Activated naive CD8-positive, alpha-beta T cell treated with anti-CD3 and anti-CD28 coated beads, Interleukin-2, amount 50 U/mL, for 16 hours (primary cell): ENCODE measurements around the gene PLPP1.
"Not testable (repeated sequence)": the region's sequence is repeated elsewhere in the genome, so short reads cannot be mapped to it uniquely, and the experiment has no call there.

Source experiments
- DNase-seq: peaks from one replicate; pipeline ENCODE4 v3.0.0-alpha.2; 2020; ENCODE audit warnings: low read depth, low spot score

The PLPP1 gene

GRCh38 chr5:55505711-55506110 is 29.1 kb downstream of the PLPP1 start:
- not testable (repeated sequence) for DNase-seq

DNA sequence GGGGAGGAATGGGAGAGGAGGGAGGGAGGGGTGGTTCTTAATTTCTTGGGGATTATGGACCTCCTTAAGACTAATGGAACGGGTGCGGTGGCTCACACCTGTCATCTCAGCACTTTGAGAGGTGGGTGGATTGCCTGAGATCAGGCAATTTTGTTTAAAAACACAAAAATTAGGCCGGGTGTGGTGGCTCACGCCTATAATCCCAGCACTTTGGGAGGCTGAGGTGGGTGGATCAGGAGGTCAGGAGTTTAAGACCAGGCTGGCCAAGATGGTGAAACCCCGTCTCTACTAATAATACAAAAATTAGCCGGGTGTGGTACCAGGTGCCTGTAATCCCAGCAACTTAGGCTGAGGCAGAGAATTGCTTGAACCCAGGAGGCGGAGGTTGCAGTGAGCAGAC is 30.8 kb downstream of the PLPP1 start:
- not testable (repeated sequence) for DNase-seq

DNA sequence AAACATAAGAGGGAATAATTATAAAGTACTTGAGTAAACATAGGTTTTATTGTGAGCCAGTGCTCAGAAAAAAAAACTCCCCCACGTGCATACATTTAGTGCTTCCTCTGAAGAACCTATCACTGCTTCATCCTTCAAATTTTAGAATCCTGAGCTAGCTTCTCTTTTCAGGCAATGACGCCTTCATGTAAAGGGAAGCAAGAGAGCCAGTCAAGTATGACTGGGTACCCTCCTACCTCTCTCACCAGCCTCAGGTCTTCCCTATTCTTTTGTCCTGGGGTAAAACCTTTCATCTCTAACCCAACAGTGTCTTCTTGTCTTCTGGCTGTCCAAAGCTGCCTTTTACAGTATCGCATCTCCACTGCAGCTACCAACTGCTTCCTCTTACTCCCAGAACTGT is 32.0 kb downstream of the PLPP1 start:
- DNase-seq = no peak

GRCh38 chr5:55498457-55498856 is 36.3 kb downstream of the PLPP1 start:
- no peak for DNase-seq

DNA sequence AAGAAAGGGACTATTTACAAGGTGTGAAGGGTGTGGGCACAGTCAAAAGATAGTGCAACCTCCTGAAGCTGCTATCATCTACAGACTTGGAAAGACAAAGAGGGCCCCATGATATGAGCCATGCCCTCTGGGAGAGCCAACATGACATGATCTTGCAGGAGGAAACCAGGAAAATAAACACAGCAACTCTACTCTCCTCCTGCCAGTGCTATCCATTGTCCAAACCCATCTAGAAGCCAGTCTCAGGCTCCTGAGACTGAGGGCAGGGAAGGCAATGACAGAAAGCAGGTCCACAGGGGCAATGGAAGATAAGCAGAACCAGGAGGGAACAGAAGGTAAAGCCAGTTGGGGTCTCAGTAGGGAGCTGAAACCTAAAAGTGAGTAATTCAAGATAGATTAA is 37.1 kb downstream of the PLPP1 start:
- DNase-seq = no peak

DNA sequence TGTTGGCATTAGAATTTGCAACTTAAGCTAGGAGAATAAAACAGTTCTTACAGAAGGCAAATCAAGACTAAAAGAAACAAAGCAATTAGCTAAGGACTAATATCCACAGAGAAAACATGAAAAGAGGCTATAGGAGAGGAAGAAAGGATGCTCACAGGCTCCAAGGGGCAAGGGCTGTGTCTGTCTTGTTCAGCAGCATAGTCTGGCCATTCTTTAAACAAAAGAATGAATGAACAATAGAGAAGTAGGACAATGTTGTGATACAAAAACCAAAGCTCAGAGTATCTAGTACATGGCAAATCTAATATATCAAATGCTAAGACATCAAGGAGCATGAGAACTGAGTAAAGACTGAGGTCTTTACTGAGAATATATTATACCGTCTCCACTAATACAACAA is 39.5 kb downstream of the PLPP1 start:
- DNase-seq = no peak

DNA sequence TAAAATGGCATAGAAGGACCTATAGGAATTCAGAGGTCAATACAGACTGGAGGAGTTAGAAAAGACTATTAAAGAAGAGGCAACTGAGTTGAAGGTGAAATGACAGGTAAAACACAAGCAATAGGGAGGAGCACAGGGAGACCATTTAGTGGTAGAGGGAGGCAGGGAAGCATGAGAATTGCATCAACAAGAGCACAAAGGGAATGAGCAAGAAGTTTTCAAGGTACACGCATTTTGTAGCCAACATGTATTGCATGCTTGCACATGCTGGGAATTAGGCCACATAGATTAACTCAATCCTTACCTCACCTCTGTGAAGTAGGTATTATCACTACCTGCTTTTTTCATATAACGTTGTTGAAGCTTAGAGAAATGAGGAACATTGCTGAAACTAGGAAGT is 42.3 kb downstream of the PLPP1 start:
- DNase-seq = no peak

DNA sequence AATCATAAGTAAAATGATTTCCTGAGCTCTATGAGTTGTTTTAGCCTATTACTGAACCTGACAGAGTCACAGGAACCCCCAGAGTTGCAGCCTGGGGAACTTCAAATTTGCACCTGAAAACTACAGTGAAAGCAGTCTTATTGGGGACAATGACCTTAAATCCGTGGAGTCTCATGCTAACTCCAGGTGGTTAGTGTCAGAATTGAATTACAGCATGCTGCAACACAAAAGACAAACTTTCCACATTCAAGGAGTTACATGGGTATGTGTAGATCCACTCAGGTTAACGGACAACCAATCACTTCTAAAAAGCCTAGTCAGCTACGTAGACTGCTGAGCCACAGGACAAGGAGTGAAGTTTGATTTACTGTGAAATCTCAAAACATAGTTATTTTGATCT is 49.7 kb downstream of the PLPP1 start:
- DNase-seq = no peak

DNA sequence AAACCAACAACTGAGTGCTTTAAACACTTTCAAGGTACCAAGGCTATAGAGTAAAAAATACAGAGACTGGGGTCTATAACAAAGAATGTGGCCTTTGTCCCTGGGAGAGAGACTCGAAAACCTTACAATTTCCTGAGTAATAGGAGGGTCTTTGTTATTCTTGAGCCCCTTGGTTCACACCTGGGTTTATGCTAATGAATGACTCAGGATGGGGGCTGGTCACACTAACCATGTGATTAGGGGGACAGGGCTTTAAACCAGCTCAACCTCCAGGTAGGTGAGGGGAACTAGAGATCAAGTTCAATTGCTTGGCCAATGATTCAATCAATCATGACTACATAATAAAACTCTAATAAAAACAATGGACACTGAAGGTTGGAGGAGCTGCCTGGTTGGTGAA is 50.2 kb downstream of the PLPP1 start:
- no peak for DNase-seq

DNA sequence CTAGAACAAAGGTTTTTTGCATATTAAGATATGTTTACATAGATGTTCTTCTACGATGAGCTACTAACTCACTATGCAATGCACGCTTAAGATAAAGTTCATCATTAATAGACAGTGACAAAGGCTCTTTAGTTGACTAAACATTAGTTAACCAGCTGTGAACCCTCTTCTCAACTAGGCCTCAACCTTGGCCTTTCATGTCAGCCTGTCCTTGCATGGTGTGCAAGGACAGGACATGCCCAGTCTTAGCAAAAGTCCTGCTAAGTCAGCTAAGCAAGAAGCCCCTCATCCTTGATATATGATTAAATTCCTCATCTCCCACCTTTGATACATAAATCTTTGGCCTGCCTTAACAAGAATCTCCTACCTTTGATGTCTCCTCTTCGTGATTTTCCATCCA is 50.9 kb downstream of the PLPP1 start:
- DNase-seq = no peak

- DNase-seq = no peak
Observed at GRCh38 chr5:55481293-55481855, 53.4 kb downstream of the PLPP1 start.

GRCh38 chr5:55480781-55481180 is 54.0 kb downstream of the PLPP1 start:
- no peak for DNase-seq

GRCh38 chr5:55472642-55473041 is 62.1 kb downstream of the PLPP1 start:
- DNase-seq = no peak

- no peak for DNase-seq
Observed at GRCh38 chr5:55471468-55471867, 63.3 kb downstream of the PLPP1 start.

- no peak for DNase-seq
Observed at GRCh38 chr5:55470282-55470681, 64.5 kb downstream of the PLPP1 start.

DNA sequence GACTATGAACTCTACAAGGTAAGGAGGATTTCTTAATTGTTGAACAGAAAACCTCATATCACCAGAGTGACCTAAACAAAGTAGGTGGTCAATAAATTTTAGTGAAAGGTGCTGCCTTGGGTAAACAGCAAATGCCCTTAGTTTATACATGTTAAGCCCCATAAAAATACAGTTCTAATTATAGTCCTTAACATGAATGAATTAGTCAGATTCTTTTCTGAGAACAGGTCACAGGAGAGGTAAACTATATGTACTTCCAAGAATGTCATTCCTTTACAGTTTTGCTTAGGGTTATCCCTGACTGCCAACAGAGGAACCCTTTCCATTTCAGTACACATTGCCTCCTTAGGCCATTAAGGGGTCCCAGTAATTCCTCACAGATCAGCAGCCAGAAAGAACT is 64.9 kb downstream of the PLPP1 start:
- DNase-seq = no peak

GRCh38 chr5:55467862-55468551 is 66.8 kb downstream of the PLPP1 start:
- DNase-seq = no peak

DNA sequence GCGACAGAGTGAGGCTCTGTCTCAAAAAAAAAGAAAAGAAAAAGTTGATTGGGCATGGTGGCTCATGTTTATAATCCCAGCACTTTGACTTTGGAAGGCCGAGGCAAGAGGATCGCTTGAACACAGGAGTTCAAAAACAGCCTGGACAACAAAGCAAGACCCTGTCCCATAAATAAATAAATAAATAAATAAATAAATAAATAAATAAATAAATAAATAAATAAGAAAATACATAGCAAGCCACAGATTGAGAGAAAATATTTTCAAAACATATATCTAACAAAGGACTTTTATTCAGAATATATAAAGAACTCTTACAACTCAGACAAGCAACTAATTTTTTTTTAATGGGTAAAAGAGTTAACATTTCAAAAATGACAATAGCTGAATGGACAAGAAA is 71.2 kb downstream of the PLPP1 start:
- no peak for DNase-seq

DNA sequence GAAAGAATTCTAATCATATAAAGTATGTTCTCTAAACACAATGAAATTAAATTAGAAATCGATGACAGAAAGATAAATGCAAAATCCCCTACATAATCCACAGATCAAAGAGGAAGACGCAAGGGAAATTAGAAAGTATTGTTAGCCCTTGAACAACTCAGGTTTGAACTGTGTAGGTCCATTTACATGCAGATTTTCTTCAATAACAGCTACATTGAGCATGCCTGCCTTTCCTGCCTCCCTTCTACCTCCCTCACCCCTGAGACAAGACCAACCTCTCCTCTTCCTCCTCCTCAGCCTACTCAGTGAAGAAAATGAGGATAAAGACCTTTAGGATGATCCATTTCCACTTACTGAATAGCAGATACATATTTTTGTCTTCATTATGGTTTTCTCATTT is 75.2 kb downstream of the PLPP1 start:
- no peak for DNase-seq

- DNase-seq = no peak
Observed at GRCh38 chr5:55456216-55456895, 78.4 kb downstream of the PLPP1 start.

GRCh38 chr5:55454282-55454681 is 80.5 kb downstream of the PLPP1 start:
- no peak for DNase-seq

DNA sequence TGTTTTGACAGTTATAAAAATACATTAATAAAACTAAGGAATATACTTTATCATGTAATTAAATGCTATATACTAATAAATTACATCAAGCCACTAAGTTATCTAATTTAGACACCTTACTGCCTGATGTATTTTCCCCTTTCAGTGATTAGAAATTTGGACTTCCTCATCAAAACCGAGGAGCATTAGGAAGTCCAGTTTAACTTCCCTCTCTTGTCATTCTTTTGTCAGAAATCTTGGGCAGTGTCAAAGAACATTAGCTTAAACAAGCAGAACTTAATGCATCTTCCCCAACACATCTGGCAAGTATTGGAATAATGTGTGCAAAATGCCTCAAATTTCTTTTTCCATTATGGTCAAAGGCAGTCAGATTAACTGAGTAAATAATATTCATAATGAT is 81.6 kb downstream of the PLPP1 start:
- no peak for DNase-seq

- no peak for DNase-seq
Observed at GRCh38 chr5:55451976-55452375, 82.8 kb downstream of the PLPP1 start.
